ENCODE measurements around the gene KDELR1.
"Not testable (repeated sequence)": the region's sequence is repeated elsewhere in the genome, so short reads cannot be mapped to it uniquely, and the experiment has no call there.

KDELR1 gene

GRCh38 chr19:48397263-48398101 lies 6.1 kb upstream of the KDELR1 start:
- DNase-seq: no peak

GRCh38 chr19:48396824-48397176 lies 5.4 kb upstream of the KDELR1 start:
- DNase-seq: no peak

GRCh38 chr19:48396016-48396823 lies 4.9 kb upstream of the KDELR1 start:
- DNase-seq: no peak

GRCh38 chr19:48395499-48395898 lies 4.1 kb upstream of the KDELR1 start:
- no peak for DNase-seq

GRCh38 chr19:48395170-48395455 lies 3.8 kb upstream of the KDELR1 start:
- no peak for DNase-seq

- DNase-seq: no peak
These were observed 3.2 kb upstream of the KDELR1 start for GRCh38 chr19:48394331-48395169.

GRCh38 chr19:48393559-48394330 lies 2.4 kb upstream of the KDELR1 start, which contains the start of gene GRIN2D:
GRIN2D (plus strand) TSS chr19:48393668; CDS start chr19:48398393, 4,725 bp downstream.
- DNase-seq: peak; percentile 24

- DNase-seq: no peak
These were observed 1.7 kb upstream of the KDELR1 start for GRCh38 chr19:48392860-48393558.

- not testable (repeated sequence) for DNase-seq
These were observed 624 bp upstream of the KDELR1 start for GRCh38 chr19:48392006-48392344.

- peak; percentile 67 for DNase-seq
These were observed 907 bp downstream of the KDELR1 start for GRCh38 chr19:48390188-48391099.

GRCh38 chr19:48386981-48387380 lies 4.4 kb downstream of the KDELR1 start:
- DNase-seq: no peak

GRCh38 chr19:48385461-48386087 lies 5.8 kb downstream of the KDELR1 start:
- no peak for DNase-seq

GRCh38 chr19:48382286-48382685 lies 9.1 kb downstream of the KDELR1 start:
- DNase-seq: no peak

- no peak for DNase-seq
These were observed 10.0 kb downstream of the KDELR1 start for GRCh38 chr19:48381178-48381950.

- DNase-seq: no peak
These were observed 12.3 kb downstream of the KDELR1 start for GRCh38 chr19:48379058-48379457.

- no peak for DNase-seq
These were observed 13.2 kb downstream of the KDELR1 start for GRCh38 chr19:48378194-48378570.

GRCh38 chr19:48373567-48373966 lies 17.8 kb downstream of the KDELR1 start:
- no peak for DNase-seq

- no peak for DNase-seq
These were observed 18.4 kb downstream of the KDELR1 start for GRCh38 chr19:48372904-48373303.

- not testable (repeated sequence) for DNase-seq
These were observed 19.6 kb downstream of the KDELR1 start for GRCh38 chr19:48371771-48372170.

- DNase-seq: no peak
These were observed 20.0 kb downstream of the KDELR1 start for GRCh38 chr19:48371367-48371766.
